Gastroesophageal sphincter (tissue), 3 donors: ENCODE measurements around the gene IBA57.

Source experiments
- POLR2A ChIP-seq, 2 donors: fragments of 450-650 bp; IDR thresholded peaks; one replicate each; pipeline ENCODE4 v1.6.1; 2017; ENCODE audit warnings: antibody characterized with exemption in 2 of 2, mild to moderate bottlenecking in 2 of 2, moderate library complexity in 1 of 2
- TF ChIP-seq, protein P1 (sequence below), 4 experiments: fragments of 200-600 bp in 2 of 4; fragments of 450-650 bp in 2 of 4; sonication (generic) in 1 of 4; IDR thresholded peaks; one replicate each; pipeline ENCODE4 v1.5.1; 2017 to 2019; ENCODE audit warnings: antibody characterized with exemption in 4 of 4, mild to moderate bottlenecking in 2 of 4, moderate library complexity in 2 of 4

DNA sequence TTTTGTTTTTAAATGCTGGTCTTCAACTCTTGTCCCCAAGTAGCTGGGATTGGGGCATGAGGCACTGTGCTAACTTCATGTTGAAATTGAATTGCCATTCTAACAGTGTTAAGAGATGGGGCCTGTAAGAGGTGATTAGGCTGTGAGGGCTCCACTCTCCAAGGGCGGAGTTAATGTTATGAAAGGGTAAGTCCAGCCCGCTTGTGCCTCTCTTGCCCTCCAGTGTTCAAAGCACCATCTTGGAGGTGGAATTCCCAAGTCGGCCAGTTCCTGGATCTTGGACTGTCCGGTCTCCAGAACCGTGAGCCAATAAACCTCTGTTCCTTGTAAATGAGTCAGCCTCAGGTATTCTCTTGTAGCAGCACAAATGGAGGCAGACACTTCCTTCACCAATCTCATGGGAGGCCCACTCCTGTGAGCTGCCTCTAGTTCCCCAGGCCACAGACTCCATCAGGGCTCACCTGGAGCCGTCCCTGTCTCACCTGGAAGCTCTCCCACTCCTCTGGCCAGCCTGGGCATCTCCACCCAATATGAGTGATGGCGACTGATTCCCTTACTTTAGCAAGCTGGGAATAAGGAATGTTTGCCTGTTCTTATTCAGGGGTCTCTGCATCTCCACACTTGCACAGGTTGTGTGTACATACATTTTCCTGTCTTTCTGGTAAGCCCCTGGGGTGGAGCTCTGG is 15.5 kb downstream of the IBA57 start:
- no peak for TF ChIP-seq POLR2A (IDR thresholded peaks at IDR 0.05)
- TF ChIP-seq, protein P1, sequence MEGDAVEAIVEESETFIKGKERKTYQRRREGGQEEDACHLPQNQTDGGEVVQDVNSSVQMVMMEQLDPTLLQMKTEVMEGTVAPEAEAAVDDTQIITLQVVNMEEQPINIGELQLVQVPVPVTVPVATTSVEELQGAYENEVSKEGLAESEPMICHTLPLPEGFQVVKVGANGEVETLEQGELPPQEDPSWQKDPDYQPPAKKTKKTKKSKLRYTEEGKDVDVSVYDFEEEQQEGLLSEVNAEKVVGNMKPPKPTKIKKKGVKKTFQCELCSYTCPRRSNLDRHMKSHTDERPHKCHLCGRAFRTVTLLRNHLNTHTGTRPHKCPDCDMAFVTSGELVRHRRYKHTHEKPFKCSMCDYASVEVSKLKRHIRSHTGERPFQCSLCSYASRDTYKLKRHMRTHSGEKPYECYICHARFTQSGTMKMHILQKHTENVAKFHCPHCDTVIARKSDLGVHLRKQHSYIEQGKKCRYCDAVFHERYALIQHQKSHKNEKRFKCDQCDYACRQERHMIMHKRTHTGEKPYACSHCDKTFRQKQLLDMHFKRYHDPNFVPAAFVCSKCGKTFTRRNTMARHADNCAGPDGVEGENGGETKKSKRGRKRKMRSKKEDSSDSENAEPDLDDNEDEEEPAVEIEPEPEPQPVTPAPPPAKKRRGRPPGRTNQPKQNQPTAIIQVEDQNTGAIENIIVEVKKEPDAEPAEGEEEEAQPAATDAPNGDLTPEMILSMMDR (IDR thresholded peaks at IDR 0.05) = no peak
